KOPT-K1 (cell line): ENCODE results near the gene ADGRL2.

Source experiments
- H3K27ac ChIP-seq: fragments of 200-600 bp; sonication (generic); 2 replicates; pipeline ENCODE4 v1.5.1; 2016; ENCODE audit warnings: antibody characterized with exemption, mild to moderate bottlenecking, low read depth, low read length; ENCODE audit not compliant: poor library complexity, severe bottlenecking
- H3K36me3 ChIP-seq: fragments of 200-600 bp; sonication (generic); 2 replicates; pipeline ENCODE4 v1.5.1; 2017; ENCODE audit warnings: antibody characterized with exemption, mild to moderate bottlenecking, low read length, moderate library complexity; ENCODE audit not compliant: insufficient read depth
- H3K9me3 ChIP-seq: fragments of 200-600 bp; sonication (generic); 2 replicates; pipeline ENCODE4 v1.5.1; 2017; ENCODE audit warnings: antibody characterized with exemption, low read length, mild to moderate bottlenecking; ENCODE audit not compliant: insufficient read depth, poor library complexity, severe bottlenecking

Gene ADGRL2

DNA sequence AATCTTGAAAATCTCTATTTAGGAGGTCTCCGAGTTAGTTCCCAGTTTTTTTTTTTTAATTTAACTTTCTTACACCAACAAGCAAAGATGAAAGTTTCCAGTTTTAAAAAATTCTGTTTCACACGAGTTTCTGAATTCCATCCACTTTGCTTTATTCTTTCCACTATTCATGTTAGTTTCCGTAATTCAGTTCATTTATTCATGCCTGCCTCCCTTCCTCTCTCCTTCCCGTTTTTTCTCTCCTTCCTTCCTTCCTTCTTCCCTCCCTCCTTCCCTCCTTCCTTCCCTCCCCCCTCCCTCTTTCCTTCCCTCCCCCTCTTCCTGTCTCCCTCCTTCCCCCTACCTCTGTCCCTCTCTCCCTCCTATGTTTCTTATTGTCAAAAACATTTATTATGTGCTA lies 22.3 kb downstream of the ADGRL2 start:
- H3K36me3 ChIP-seq, result no peaks in the 10 kb centered on the region
- no peak overlapping the region for H3K27ac ChIP-seq
- H3K9me3 ChIP-seq, result no peaks in the 10 kb centered on the region

DNA sequence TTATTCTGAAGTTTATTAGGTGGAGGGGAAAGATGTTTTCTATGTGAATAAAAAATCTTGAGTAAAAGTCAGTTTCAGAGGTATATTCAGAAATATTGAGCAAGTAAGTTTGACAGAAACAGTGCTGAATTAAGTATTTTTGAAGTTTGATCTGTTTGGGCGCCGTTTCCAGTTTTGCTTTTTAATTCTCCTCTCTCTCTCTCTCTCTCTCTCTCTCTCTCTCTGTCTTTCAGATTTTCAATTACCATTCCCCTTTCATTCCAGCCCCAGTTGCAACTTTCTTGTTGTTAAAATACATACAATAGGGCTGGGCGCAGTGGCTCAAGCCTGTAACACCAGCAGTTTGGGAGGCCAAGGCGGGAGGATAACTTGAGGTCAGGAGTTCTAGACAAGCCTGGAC lies 24.0 kb downstream of the ADGRL2 start:
- no peaks in the 10 kb centered on the region for H3K9me3 ChIP-seq
- H3K27ac ChIP-seq, result no peak overlapping the region
- no peaks in the 10 kb centered on the region for H3K36me3 ChIP-seq

DNA sequence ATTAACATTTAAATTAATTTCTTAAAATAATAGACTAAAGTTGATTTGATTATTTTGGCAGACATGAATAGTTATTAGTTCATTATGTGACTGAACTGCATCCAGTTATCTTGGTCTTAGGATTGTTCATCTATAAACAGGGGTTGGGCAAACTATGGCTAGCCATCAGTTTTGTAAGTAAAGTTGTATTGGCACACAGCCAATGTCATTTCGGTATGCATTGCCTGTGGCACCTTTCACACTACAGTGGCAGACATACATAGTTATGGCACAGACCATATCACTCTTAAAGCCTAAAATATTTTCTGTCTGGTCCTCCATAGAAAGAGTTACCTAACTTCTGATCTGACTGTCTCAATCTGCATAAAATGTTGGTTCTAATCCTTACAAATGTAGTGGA lies 27.2 kb downstream of the ADGRL2 start:
- Histone ChIP-seq H3K27ac (no peak overlapping the region), H3K36me3 (no peaks in the 10 kb centered on the region)

DNA sequence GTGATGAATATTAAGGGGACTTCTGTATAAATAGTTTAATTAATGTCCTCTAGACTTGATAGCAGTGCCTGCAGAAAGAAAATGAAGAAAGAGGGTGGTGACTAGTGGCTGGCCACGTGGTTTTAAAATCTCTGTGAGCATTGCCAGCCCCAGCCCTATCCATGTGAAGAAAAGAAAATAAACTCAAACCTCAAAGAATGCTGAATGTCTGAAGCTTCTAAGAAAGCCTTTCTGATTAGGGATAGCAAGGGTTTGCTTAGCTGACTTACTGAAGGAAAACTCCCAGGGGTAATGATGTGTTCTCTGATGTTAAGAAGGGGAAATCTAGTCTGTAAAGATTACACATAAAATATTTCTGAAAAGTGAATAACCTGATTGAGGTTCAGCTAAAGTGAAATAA lies 31.8 kb downstream of the ADGRL2 start:
- H3K27ac ChIP-seq, result no peak overlapping the region
- no peaks in the 10 kb centered on the region for H3K36me3 ChIP-seq
- no peaks in the 10 kb centered on the region for H3K9me3 ChIP-seq

More for the DNA sequence above, 27.2 kb downstream of the ADGRL2 start:
- no peaks in the 10 kb centered on the region for H3K9me3 ChIP-seq

DNA sequence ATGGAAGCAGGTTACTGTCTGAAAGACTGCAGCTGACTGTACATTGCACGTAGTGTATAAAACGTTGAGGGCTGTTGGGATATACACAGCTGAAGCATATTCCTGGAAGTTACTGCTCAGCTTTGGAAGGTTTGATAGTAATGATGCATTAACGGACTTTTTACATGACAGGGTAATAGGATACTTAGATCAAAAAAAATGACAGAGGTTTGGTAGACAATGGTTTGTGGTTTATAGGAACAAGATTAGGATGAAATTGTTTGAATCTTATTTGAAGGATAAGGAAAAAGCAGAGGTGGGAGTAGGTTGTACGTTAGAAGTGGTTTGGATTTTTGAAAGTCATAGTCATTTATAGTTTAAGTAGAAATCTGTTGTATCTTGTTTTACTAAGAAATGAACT lies 33.0 kb downstream of the ADGRL2 start:
- no peaks in the 10 kb centered on the region for H3K36me3 ChIP-seq
- no peaks in the 10 kb centered on the region for H3K9me3 ChIP-seq
- H3K27ac ChIP-seq, result no peak overlapping the region

DNA sequence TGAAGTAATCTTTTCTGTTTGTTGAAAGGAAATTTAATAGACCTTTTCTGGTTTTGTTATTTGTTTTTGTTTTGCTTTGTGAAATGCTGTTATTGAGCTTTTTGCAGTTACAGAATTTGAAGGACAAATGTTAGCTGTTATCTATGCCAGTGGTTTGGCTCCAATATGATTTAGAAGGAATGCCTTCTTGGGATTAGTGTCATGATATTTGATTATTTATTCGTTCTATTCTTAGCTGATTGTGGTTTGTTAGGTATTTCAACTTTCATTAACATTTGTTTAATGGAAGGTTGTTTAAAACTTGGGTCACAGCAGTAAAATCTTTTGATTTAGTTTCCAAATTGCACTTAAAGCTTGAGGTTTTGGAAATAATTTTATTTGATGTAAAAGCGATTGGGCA lies 33.5 kb downstream of the ADGRL2 start:
- no peak overlapping the region for H3K27ac ChIP-seq
- H3K9me3 ChIP-seq, result no peaks in the 10 kb centered on the region
- no peaks in the 10 kb centered on the region for H3K36me3 ChIP-seq

DNA sequence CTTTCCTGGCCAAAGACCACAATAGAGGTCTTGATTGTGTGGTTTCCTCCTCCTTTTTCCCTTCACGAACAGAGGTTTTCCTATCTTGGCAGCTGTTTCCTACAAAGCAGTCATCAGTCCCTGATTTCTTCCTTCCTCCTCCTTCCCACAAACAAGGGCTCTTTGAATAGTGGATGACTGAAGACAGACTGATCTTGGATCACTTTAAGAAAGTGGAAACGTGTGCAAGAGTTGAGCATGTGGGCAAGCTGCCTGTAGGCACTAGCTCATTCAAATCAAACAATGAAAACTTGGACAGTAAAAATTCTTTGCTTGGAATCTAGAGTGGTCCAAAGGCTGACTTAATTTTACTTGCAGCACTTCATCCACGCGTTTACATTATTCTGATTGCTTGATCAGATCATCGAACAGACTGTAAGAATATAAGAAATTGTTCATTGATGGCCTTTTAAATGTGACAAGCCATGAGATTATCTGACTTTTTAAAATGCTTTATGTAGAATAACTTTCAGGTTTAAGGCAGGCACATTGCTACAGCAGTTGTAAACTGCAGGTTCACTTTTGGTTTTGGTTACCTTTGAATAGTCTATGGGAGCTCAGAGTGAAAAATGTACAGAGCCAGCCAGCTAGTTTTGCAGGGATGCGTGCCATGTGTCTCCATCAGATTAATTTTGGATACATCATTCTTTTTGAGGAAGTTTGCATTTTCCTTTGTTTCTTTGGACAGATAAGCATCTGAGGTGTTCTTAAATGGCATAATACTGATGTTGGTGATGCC lies 34.4 kb downstream of the ADGRL2 start:
- no peak overlapping the region for H3K27ac ChIP-seq
- no peaks in the 10 kb centered on the region for H3K9me3 ChIP-seq
- H3K36me3 ChIP-seq, result no peaks in the 10 kb centered on the region

DNA sequence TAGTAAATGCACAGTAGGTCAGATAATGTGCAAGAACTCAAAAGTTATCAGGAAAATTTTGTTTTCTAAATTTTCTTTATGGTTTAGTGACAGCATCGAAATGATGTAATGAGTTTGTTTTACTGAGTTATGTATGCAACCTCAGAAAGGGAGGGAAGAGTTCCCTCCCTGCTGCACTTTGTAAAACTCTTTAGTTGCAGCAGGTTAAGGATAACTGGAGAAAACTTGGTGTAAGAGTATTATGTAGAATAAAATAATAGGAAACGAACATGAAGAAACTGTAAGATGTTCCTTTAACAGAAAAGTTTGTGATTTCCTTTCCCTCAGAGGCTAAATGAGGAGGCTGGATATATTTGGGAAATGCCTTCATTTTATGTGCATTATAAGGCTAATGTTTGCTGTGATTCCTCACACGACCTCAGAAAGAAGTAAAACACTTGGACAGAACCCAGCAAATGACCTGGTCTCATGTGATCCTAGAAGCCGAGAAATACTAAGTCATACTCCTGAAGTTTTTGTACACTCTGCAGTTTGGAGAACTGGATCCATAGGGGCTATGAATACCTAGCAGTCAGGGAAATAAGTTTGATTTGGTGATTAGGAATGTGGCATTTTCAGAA lies 35.4 kb downstream of the ADGRL2 start:
- no peaks in the 10 kb centered on the region for H3K9me3 ChIP-seq
- H3K36me3 ChIP-seq, result no peaks in the 10 kb centered on the region
- no peak overlapping the region for H3K27ac ChIP-seq

DNA sequence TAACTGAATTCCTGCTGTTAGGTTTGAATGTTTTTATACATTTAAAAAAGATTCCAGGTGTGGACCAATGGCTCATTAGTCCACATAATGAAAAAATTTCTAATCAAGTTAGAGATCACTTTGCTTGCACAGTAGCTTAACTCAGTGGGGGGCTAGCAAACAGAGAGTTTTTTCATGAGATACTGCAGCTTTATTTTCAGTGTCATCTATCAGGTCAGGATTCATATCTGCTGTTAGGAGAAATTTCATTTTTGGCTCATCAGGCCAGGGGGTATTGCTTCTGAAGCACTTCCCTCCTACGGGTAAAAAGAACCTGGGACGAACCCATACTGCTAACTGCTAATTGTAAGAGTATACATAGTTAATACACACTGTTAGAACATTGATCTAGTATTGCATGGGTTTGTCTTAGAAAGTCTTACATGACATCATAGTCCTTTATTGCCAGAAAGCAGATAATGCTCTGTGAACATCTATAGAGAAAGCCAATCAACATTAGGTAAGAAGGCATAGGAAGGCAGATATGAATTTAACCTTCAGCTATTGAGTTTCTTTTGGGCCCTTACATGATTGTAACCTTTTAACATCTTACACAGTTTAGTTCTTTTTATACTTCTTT lies 38.0 kb downstream of the ADGRL2 start:
- no peak overlapping the region for H3K27ac ChIP-seq
- H3K36me3 ChIP-seq, result no peaks in the 10 kb centered on the region
- H3K9me3 ChIP-seq, result no peaks in the 10 kb centered on the region

DNA sequence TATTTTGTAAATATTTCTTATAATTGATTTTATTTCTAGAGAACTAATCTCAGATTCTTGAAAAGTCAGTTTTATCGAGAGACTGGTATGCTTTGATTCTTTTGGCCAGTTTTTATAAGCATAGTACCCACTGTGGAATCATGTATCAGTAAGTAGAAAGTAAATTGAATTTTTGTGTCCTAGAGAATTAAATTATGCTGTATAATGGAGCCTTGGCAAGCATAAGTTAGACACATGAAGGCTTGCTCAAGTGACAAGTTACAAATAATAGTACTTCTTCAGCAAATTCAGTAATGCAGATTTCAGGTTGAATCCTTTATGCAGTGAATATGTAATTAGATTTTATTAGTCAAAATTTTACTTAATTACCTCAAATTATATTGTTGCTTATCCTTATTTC lies 40.1 kb downstream of the ADGRL2 start:
- no peaks in the 10 kb centered on the region for H3K36me3 ChIP-seq
- H3K27ac ChIP-seq, result no peak overlapping the region
- H3K9me3 ChIP-seq, result no peaks in the 10 kb centered on the region

DNA sequence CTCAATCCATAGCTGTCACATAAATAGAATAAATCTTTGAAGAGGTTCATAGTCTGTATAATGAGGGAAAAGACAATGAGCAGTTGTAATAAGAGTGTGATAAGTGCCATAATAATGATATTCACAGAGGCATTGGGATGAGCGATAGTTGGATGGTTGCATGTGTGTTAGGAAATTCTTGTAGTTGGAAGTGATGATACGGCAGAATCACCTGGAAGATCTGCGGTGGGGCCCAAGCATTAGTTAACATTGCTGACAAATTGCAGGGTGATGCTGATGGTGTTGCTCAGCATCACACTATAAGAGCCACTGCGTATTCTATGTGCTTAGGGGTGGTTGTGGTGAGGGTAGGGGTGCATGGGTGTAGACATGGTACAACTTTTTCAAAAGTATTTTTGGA lies 41.1 kb downstream of the ADGRL2 start:
- no peaks in the 10 kb centered on the region for H3K36me3 ChIP-seq
- H3K9me3 ChIP-seq, result no peaks in the 10 kb centered on the region
- no peak overlapping the region for H3K27ac ChIP-seq

DNA sequence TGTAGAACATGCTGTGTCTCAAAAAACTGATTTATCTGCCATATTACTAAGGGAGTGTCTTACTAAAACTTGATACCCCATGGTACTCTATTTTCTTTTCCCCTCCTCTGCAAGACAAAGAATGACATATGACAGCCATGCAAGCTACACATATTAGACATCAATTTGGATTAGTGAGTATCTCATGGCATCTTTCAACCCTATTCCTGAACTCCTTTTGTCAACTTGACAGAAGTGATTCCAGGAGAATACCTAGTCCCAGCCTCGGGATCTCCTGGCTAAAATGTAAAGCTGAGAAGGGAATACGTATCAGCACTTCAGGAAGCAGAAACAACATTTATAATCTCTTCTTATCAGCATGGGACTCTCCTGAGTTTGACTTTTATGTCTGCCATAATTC lies 43.7 kb downstream of the ADGRL2 start:
- H3K27ac ChIP-seq, result no peak overlapping the region
- H3K9me3 ChIP-seq, result no peaks in the 10 kb centered on the region
- no peaks in the 10 kb centered on the region for H3K36me3 ChIP-seq

DNA sequence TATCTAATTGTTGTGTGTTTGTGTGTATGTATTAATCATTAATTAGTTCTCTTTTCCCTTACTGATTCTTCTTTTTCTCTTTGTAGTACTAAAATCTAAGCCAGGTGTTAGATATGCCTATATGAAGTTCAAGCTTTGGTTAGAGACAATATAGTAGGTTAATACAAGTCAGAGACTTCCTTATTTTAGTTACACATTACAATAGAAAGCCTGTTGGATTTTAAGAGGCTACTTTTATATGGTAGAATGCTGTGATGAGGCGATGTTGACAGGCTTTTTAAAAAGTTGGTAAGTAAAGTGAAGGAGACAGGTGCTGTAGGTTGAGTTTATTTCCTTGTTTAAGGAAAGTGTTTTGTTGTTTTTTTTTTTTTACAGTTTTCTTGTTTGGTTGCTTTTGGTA lies 45.9 kb downstream of the ADGRL2 start:
- no peak overlapping the region for H3K27ac ChIP-seq
- H3K36me3 ChIP-seq, result no peaks in the 10 kb centered on the region
- no peaks in the 10 kb centered on the region for H3K9me3 ChIP-seq

DNA sequence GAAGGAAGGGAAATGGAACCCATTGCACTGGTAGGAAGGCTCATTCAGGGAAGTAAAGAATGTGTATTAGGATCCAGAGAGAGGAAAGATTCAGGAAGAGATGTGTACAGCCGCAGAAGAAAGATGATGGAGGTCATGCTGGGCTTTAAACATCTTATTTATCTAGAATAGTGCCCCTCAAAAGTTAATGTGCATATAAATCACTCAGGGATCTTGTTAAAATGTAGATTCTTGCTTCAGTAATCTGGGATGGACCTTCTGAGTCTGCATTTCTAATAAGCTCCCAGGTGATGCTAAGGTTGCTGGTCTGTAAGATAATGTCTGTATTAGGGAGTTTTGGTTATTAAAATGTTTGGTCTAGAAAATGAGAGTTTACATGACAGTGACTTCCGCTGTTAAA lies 46.3 kb downstream of the ADGRL2 start:
- Histone ChIP-seq H3K36me3 (no peaks in the 10 kb centered on the region), H3K9me3 (no peaks in the 10 kb centered on the region), H3K27ac (no peak overlapping the region)

DNA sequence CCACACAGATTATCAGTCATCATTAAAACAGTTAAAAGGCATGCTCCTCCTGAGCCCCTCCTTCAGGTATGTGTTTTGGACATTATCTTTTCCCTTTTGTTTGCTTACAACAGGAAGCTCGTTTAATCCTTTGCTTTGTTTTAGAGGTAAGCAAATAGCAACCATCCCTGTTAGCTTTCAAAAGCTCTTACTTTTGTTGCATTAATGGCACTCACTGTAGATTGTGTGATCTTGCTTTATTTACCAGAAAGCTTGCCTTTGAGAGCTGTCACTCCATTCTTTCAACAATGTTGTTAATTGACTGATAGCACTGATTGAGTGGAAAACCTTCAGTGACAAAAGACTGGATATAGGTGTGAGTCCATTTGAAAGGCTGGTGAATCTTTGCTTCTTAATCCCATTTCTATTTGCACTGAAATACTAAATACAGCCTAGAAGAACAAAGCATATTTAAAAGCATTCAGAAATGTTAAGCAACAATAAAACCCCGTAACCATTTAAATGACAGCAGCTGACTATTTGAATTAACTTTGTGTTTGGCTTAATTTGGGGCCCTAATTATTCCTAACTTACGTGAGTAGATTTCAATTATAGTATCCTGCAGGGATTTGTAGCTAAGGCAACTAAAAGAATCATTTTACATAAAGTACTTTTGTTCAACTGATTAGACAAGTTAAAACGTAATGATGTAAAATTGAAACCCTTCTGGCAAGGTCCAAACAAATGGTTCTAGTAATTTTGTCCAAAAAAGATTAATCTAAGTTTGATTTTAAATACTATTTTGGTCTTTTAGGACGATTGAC lies 48.3 kb downstream of the ADGRL2 start:
- Histone ChIP-seq H3K9me3 (no peaks in the 10 kb centered on the region), H3K27ac (no peak overlapping the region), H3K36me3 (no peaks in the 10 kb centered on the region)
